ENCODE measurements around the gene AKAP8L. TPM values are rescaled to one million over a fixed set of nuclear protein-coding genes. Genes with fewer than 3 reads are reported as not detected.

The AKAP8L gene
- total RNA-seq, 1 donor = 69.5 TPM

DNA sequence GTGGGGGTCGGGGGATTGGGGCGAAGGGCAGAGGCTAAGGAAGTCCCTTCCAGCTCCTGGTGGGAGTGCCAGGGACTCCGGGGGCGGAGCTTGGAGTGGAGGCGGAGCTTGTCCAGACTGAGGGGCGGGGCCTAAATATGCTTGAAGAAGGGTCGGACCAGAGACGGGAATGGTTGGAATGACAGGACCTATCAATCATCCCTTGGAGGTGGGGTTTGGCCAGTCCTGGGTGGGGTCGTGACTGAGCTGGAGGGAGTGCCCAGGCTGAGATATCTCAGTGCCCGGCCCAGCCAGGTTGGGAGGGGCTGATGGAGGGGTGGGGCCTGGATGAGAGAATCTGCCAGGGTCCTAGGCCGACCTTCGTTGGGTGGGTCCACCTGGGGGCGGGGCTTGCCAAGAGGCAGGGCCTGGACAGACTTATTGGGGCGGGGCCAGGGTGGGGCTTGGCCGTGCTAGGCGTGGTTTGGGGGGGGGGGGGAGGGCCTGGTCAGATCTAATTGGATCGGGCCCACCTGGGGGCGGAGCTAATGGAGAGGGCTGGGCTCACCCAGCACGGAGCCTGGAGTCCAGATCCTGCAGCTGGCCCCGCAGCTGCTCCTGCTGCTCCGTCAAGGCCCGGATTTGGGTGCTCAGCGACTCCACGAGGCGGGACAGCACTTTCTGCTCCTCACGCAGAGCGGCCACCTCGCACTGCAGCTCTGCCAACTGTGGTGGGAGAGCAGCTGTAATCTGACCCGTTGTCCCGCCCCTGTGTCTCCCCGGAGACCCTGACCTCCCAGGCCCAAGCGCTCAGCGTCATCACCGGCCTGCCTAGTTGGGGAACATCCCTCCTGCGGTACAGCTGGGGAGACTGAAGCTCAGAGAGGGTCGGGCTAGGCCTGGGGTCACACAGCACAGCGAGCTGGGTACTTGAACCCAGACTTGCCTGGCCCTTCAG lies 33.6 kb upstream of the AKAP8L start:
- Histone ChIP-seq H2AFZ (ENCODE audit: low read length) (peak overlapping the region; percentile 94), H3K36me3 (ENCODE audit: insufficient read depth, low read length) (no peaks in the 10 kb centered on the region), H3K4me3 (ENCODE audit: insufficient read depth, low read length) (peak overlapping the region; percentile 77), H3K27me3 (ENCODE audit: insufficient read depth, low read length) (peaks cover 23% of the 10 kb centered on the region), H3K79me2 (ENCODE audit: insufficient read depth, low read length) (no peaks in the 10 kb centered on the region), H3K27ac (ENCODE audit: low read depth, low read length) (peak overlapping the region; percentile 37), H4K20me1 (ENCODE audit: insufficient read depth, low read length) (peaks cover 3% of the 10 kb centered on the region), H3K9me3 (ENCODE audit: low read depth, low read length) (no peaks in the 10 kb centered on the region), H3K4me2 (ENCODE audit: insufficient read depth, low read length) (peak overlapping the region; percentile 95), H3K4me1 (ENCODE audit: insufficient read depth, low read length) (peaks cover 11% of the 10 kb centered on the region)
- TF ChIP-seq, protein P1, sequence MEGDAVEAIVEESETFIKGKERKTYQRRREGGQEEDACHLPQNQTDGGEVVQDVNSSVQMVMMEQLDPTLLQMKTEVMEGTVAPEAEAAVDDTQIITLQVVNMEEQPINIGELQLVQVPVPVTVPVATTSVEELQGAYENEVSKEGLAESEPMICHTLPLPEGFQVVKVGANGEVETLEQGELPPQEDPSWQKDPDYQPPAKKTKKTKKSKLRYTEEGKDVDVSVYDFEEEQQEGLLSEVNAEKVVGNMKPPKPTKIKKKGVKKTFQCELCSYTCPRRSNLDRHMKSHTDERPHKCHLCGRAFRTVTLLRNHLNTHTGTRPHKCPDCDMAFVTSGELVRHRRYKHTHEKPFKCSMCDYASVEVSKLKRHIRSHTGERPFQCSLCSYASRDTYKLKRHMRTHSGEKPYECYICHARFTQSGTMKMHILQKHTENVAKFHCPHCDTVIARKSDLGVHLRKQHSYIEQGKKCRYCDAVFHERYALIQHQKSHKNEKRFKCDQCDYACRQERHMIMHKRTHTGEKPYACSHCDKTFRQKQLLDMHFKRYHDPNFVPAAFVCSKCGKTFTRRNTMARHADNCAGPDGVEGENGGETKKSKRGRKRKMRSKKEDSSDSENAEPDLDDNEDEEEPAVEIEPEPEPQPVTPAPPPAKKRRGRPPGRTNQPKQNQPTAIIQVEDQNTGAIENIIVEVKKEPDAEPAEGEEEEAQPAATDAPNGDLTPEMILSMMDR (IDR thresholded peaks at IDR 0.05; ENCODE audit: extremely low read depth, low read depth, low read length) = no peak
- DNase-seq (ENCODE audit: insufficient read length, low spot score, missing footprints) = peak; percentile 100

DNA sequence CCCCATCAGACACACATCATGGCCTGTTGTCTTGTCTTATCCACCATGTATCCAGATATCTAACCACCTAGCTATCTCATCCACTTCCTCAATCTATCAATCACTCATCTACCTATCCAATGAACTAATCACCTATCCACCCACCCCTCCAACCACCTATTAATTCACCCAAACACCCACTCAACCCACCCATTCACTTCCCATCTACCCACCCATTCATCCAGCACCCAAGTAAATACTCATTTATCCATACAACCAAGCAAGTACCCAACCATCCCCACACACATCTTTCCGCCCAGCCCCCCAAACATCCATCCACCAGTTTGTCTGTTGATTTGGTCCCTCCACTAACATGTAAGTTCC lies 31.7 kb upstream of the AKAP8L start:
- TF ChIP-seq, protein P1 (IDR thresholded peaks at IDR 0.05; ENCODE audit: extremely low read depth, low read depth, low read length) = no peak
- DNase-seq (ENCODE audit: insufficient read length, low spot score, missing footprints) = no peak
- Histone ChIP-seq H3K4me3 (ENCODE audit: insufficient read depth, low read length) (no peak overlapping the region), H4K20me1 (ENCODE audit: insufficient read depth, low read length) (peaks cover 3% of the 10 kb centered on the region), H3K27ac (ENCODE audit: low read depth, low read length) (no peak overlapping the region), H3K36me3 (ENCODE audit: insufficient read depth, low read length) (no peaks in the 10 kb centered on the region), H3K4me2 (ENCODE audit: insufficient read depth, low read length) (no peak overlapping the region), H3K79me2 (ENCODE audit: insufficient read depth, low read length) (no peaks in the 10 kb centered on the region), H3K27me3 (ENCODE audit: insufficient read depth, low read length) (peaks cover 7% of the 10 kb centered on the region), H3K9me3 (ENCODE audit: low read depth, low read length) (no peaks in the 10 kb centered on the region), H3K4me1 (ENCODE audit: insufficient read depth, low read length) (peaks cover 11% of the 10 kb centered on the region), H2AFZ (ENCODE audit: low read length) (no peak overlapping the region)

DNA sequence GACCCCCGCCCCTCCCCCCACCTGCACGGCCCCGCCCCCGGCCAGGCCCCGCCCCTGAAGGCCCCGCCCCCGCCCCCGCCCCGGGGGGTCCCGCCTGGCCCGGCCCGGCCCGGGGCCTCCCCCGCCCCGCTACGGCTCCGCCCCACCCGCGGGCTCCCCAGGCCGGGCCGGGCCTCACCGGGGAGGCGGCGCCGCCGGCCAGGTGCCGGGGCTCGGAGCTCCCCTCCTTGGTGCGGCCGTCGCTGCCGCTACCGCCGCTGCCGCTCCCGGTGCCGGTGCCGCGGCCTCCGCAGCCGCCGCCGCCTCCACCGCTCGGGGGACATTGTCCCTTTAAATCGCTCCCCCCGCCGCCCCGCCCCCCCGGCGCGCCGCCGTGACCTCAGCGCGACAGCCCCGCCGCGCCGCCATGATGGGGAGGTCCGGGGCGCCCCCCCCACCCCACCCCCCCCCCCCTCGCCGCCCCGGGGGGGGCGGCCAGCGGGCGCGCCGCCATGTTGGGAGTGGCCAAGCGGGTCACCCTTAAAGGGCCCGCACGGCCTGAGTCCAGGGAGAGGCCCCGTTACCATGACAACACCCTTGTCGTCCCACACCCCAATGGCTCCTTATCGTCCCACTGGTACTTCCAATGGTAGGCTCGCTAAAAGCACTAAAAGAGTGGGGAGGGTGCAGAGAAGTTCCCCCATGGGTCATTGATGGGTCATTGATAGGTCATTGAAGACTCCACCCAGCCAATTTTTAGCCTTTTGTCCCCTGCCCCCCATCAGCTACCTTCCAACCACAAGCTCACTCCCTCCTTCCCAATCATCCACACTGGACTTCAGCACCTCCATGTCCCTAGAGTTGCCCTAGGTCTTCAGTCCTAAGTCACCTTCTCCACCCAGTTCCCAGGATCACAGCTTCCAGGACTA lies 31.1 kb upstream of the AKAP8L start, which contains the start of gene WIZ:
Gene WIZ (minus strand): TSS at position 337 of the 908 bp plus-strand sequence. CDS start 1,649 bp downstream, outside the sequence.
- no peak within 1 kb of the TSS for H3K27ac ChIP-seq (ENCODE audit: low read depth, low read length)
- H3K4me1 ChIP-seq (ENCODE audit: insufficient read depth, low read length) = peaks cover 11% of the 10 kb centered on the region
- peak within 1 kb of the TSS; percentile 78 for H3K4me2 ChIP-seq (ENCODE audit: insufficient read depth, low read length)
- peaks cover 1% of the 10 kb centered on the region for H3K27me3 ChIP-seq (ENCODE audit: insufficient read depth, low read length)
- no peaks in the 10 kb centered on the region for H3K36me3 ChIP-seq (ENCODE audit: insufficient read depth, low read length)
- H3K4me3 ChIP-seq (ENCODE audit: insufficient read depth, low read length) = peak within 1 kb of the TSS; percentile 71
- H3K79me2 ChIP-seq (ENCODE audit: insufficient read depth, low read length) = no peaks in the 10 kb centered on the region
- H2AFZ ChIP-seq (ENCODE audit: low read length) = peak within 1 kb of the TSS; percentile 65
- TF ChIP-seq, protein P1 (IDR thresholded peaks at IDR 0.05; ENCODE audit: extremely low read depth, low read depth, low read length) = no peak
- peaks cover 3% of the 10 kb centered on the region for H4K20me1 ChIP-seq (ENCODE audit: insufficient read depth, low read length)
- no peaks in the 10 kb centered on the region for H3K9me3 ChIP-seq (ENCODE audit: low read depth, low read length)
- peak; percentile 100 for DNase-seq (ENCODE audit: insufficient read length, low spot score, missing footprints)
